IPS DF 4.7 (cell line): ENCODE measurements around the gene ASB3.
"Not testable (repeated sequence)": the region's sequence is repeated elsewhere in the genome, so short reads cannot be mapped to it uniquely, and the experiment has no call there.

Source experiments
- DNase-seq: peaks from one replicate; pipeline ENCODE4 v3.0.0-alpha.2; 2013; ENCODE audit warnings: low spot score; ENCODE audit errors: extremely low read depth

The ASB3 gene

DNA sequence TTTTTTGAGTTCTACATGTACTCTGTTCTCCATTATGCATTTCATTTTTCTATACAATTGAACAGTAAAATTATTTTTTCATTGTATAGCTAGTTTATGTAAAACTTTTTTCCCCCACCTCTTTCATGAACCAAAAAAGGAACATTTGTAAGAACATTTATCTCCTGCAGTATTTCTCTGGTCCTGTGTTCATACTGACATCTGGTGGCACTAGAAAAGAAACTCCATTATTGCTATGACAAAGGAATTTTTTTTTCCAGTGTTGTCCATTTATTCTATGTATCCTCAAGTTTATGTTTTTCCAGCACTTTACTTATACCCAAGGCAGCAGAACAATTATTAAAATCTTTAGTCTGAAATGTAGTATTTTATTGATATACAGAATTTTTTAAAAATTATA is 46.6 kb downstream of the ASB3 start:
- DNase-seq = no peak

- no peak for DNase-seq
Observed at GRCh38 chr2:53739032-53739431, 47.7 kb downstream of the ASB3 start.

GRCh38 chr2:53737091-53737490 is 49.7 kb downstream of the ASB3 start:
- DNase-seq = no peak

GRCh38 chr2:53729143-53729762 is 57.5 kb downstream of the ASB3 start:
- DNase-seq = no peak

DNA sequence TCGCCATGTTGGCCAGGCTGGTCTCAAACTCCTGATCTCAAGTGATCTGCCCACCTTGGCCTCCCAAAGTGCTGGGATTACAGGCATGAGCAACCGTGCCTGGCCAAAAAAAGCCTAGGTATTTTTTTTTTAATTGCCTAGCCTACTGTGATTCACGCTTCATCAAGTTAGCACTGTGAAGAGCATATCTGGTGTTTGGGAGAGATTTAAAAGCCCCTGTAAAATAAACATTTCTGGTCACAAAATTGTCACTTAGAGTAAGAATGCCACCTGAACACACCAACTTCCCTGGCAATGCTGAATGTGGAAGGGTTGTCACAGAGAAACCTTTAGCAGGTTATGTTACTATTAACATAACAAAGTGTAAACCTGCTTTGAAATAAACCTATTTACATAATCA is 58.8 kb downstream of the ASB3 start:
- DNase-seq = no peak

DNA sequence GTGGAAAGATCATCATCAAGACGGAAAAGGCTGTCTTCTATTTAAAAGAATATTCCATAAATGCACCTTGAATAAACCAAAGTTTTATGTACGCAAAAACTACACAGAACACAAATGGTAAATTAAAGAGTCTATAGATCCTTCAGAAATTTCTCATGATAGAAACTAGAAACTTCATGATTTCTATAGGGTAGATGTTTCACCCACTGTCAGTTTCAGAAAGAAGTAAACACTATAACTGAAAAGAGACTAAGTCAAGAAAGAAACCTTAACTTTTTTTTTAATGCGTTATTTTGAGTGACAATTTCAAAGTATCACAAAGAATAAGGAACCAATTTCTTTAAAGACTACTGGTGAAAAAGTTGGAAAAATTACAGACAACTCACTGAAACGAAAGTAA is 61.1 kb downstream of the ASB3 start:
- no peak for DNase-seq

- no peak for DNase-seq
Observed at GRCh38 chr2:53724536-53724935, 62.2 kb downstream of the ASB3 start.

- not testable (repeated sequence) for DNase-seq
Observed at GRCh38 chr2:53720944-53721343, 65.8 kb downstream of the ASB3 start.

DNA sequence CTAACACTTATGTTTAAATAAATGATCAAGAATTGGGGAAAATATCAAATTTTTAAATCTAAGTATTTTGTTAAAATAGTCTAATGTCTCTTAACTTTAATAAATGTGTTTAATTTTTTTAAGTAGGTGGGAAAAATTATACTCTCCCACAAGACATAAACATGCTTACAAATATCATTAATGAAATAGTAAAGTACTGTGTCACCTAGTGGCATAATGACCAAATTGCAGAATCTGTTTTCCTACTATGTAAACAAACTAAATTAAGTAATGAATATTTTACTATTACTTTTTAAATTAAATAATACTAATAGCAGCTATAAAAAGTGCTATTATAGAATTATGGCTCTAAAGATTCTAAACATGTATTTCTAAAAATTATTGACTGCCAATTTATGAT is 71.2 kb downstream of the ASB3 start:
- DNase-seq = no peak

DNA sequence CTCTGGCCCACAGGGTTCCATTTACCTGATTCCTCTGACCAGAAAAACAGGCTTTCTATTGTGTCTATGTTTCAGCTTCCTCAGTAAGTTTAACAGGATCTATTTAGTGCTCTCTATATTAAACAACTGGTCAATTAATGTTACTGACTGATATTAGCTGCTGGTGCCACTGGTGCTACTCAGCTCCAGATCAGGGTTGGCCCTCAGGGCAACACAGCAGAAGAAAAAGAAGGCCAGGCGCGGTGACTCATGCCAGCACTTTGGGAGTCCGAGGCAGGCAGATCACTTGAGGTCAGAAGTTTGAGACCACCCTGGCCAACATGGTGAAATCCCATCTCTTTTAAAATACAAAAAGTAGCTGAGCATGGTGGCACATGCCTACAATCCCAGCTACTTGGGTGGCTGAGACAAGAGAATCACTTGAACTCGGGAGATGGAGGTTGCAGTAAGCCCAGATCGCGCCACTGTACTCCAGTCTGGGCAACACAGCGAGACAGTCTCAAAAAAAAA is 75.4 kb downstream of the ASB3 start:
- no peak for DNase-seq

- no peak for DNase-seq
Observed at GRCh38 chr2:53708988-53709387, 77.8 kb downstream of the ASB3 start.

GRCh38 chr2:53701221-53701620 is 85.5 kb downstream of the ASB3 start:
- no peak for DNase-seq

DNA sequence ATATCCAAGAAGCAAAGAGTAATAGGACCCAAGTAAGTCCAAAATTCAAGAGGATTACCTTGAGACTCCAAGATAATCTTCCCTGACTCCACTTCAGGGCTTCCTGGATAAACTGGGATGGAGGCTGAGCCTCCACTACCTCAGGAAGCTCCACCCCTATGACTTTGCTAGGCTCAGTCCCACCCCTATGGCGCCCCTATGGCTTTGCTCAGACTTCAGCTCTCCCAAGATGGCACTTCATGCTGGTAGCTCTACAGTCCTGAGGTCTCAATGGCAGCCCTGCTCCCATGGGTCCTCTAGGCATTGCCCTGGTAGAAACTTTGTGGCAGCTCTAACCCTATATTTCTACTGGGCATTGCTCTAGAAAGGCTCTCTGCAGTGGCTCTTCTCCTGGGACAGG is 89.1 kb downstream of the ASB3 start:
- no peak for DNase-seq

DNA sequence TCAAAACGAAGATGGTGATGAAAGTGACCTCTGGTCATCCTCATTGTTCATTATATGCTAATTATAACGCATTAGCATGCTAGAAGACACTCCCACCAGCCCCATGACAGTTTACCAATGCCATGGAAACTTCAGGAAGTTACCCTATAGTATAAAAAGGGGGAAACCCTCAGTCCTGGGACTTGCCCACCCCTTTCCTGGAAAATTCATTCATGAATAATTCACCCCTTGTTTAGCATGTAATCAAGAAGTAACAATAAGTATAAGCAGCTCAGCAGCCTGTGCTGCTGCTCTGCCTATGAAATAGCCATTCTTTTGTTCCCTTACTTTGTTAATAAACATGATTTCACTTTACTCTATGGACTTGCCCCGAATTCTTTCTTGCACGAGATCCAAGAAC is 89.7 kb downstream of the ASB3 start:
- no peak for DNase-seq

DNA sequence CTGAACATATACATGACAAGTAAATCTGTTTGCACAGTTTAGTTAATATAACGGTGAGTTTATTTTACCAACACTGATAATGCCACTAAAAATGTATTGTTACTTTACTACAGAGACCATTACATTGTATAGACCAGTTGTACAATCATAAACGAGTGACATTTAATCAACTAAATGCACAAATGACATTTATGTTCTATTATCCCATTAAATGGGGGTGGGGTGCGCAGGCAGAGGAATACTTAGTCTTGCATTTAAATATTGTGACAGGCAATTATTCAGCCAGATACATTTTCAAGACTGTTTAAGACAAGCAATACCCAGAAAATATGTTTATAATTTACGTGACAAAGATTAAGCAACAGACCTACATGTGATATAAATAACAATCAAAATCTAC is 91.2 kb downstream of the ASB3 start:
- no peak for DNase-seq

DNA sequence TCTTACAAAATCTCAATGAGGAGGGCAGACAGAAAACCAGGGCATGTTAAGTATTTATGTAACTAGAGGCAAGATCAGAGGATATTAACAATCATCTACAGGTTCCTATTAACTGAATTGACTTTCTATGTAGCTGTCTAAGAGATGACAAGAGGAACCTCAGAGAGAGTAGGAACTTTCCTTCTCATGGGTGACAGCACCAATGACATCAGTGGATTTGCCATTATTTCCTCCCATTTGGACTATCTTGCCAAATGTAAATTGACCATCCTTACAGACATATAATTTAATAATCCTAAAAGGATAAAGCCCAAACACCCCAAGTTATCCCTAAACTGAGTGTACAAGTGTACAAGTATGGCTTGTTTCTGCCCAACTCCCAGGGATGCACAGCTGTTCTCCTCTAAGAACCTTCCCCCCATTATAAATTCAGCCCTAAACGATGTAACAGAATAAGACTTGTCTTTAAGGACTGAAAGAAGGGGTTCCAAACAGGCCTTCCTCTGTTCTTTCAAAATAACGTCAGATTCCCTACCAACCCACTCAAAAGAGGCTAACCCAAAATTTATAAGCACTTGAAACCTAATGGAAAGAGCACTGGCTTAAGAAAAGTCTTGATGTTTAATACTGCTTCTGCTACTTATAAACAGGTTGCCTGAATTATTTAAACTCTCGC is 92.5 kb downstream of the ASB3 start:
- DNase-seq = no peak

- no peak for DNase-seq
Observed at GRCh38 chr2:53690876-53691275, 95.9 kb downstream of the ASB3 start.

- no peak for DNase-seq
Observed at GRCh38 chr2:53672881-53673522, 113.8 kb downstream of the ASB3 start.

GRCh38 chr2:53670331-53670730 is 116.4 kb downstream of the ASB3 start:
- no peak for DNase-seq

- DNase-seq = no peak
Observed at GRCh38 chr2:53668624-53669026, 118.1 kb downstream of the ASB3 start.

- DNase-seq = not testable (repeated sequence)
Observed at GRCh38 chr2:53667130-53667529, 119.6 kb downstream of the ASB3 start.

- no peak for DNase-seq
Observed at GRCh38 chr2:53660886-53661285, 125.9 kb downstream of the ASB3 start.

GRCh38 chr2:53658474-53658873 is 128.3 kb downstream of the ASB3 start:
- not testable (repeated sequence) for DNase-seq
